GM21786 (cell line): ENCODE measurements around the gene MAPK9.
A peak's percentile ranks its signal among the peaks of the same experiment; 100 is the strongest.

ENCODE experiments used
- ATAC-seq: cut with Tn5 transposase; IDR thresholded peaks from one replicate; pipeline ENCODE4 v1.9.1; 2021; ENCODE audit not compliant: unreplicated experiment

MAPK9 gene

DNA sequence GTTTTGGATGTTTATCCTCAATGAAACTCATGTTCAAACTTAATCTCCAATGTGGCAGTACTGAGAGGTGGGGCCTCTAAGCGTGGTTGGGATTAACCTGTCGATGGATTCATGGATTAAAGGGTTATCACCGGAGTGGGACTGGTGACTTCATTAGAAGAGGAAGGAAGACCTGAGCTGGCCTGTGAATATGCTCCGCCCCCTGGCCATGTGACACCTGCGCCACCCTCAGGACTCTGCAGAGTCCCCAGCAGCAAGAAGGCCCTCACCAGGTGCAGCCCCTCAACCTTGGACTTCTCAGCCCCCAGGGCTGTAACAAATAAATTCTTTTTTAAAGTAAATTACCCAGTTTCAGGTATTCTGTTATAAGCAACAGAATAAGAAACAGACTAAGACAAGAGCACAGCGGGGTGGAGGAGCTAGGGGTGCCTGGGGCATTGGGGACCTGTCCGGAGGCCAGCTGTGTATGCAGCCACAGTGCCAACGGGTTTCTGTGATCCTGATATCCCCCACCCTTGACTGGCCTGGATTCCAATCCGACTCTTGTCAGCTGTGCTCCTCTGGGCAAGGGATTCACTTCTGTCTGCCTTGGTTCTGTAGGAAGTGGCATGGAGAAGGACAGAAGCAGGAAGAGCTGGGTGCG is 3.2 kb upstream of the MAPK9 start:
- no peak for ATAC-seq

- ATAC-seq: no peak
Observed at GRCh38 chr5:180294411-180294810, 2.5 kb upstream of the MAPK9 start.

DNA sequence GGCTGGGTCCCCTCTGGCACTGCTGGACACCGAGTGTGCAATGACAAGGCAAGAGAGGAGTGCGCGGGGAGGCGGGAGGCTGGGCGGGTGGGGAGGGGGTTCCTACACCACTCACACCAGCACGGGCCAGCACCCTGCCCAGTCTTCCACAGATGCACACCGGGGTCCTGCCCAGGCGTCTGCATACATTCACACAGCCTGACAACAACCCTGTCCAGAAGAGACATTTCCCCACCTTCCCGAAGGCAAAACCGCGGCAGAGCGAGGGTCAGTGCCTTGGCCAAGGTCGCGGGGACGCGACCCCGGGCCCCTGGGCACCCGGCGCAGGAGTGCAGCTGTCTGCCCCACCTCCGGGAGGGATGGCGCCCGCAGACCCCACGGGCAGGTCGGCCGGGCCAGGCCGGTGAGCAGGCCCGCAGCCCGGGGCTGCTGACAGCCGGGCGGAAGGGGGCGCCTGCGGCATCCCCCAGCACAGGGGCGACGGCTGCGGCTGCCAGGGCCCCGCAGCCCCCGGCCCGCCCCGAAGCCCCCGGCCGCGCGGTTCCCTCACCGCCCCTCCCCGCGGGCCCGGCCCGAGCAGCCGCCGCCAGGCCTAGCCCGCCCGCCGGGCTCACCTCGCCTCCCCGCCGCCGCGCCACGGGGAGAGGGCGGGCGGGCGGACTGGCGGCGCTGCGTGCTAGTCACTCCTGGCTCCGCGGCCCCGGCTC is 496 bp downstream of the MAPK9 start:
- peak; percentile 24 for ATAC-seq

- ATAC-seq: no peak
Observed at GRCh38 chr5:180290568-180291233, 1.2 kb downstream of the MAPK9 start.

GRCh38 chr5:180289966-180290365 is 1.9 kb downstream of the MAPK9 start:
- no peak for ATAC-seq

- no peak for ATAC-seq
Observed at GRCh38 chr5:180289433-180289832, 2.5 kb downstream of the MAPK9 start.

DNA sequence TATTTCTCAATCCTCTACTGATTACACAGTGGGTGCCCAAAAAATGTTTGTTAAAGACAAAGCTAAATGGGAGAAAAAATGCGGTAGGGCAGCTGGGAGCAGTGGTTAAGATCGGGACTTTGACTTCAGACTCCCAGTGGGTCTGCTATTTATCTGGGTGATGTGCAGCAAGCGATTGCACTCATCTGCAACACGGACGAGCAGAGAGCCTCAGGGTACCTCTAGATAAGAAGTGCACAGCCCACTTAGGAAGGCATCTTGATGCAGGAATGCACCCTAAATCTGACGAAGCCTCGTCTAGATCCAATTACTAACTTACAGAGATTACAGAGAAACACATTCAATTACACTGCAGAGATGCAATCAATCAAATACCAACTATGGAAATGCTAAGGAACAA is 4.0 kb downstream of the MAPK9 start:
- ATAC-seq: no peak

GRCh38 chr5:180287404-180287803 is 4.5 kb downstream of the MAPK9 start:
- ATAC-seq: no peak

GRCh38 chr5:180284149-180284548 is 7.7 kb downstream of the MAPK9 start:
- no peak for ATAC-seq

DNA sequence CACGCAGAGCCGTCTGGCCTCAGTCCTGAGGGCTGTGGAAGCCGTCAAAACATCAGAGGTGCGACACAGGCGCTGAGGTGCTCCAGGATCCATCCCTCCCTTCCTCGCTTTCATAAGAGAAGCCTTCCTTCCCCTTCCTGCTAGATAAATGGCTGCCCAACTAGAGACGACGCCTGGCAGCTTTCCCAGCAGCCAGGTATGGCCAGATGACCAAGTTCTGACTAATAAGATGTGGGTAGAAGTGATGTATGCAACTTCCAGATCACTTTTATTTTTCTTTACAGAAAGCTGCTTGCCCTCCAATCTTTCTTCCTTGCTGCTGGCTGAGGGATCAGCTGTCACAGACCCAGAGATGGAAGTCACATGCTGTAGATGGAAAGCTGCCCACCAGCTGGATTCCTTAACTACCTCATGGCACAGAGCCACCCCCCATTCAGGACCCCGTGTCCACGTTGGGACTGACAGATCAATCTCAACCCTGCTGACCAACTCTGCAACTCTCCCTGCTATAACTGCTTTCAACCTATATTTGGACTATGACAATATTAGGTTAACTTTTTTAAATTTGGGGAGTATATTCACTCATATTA is 8.8 kb downstream of the MAPK9 start:
- ATAC-seq: no peak

- ATAC-seq: no peak
Observed at GRCh38 chr5:180282281-180282680, 9.6 kb downstream of the MAPK9 start.

GRCh38 chr5:180281706-180282105 is 10.2 kb downstream of the MAPK9 start:
- no peak for ATAC-seq

- ATAC-seq: no peak
Observed at GRCh38 chr5:180274695-180275094, 17.2 kb downstream of the MAPK9 start.

DNA sequence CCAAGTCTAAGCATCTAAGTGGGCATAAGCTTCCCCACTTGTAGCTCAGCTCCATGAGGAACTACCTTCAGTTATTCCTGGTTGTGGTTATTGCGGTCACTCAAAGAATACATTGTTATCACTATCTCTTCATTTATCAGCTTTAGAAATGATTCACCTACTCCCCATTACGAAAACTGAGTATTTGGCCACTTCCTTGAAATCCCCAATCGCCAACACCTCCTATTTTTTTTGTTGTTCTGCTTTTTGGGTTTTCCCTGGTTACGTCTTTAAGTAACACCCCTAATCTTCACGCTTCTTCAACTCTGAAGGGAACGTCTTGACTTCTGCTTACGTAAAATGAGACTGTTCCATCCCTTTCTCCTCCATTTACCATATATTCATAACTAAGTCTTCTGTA is 20.7 kb downstream of the MAPK9 start:
- ATAC-seq: no peak

- no peak for ATAC-seq
Observed at GRCh38 chr5:180259260-180259611, 32.6 kb downstream of the MAPK9 start.

GRCh38 chr5:180253036-180253824 is 38.7 kb downstream of the MAPK9 start:
- no peak for ATAC-seq

GRCh38 chr5:180251887-180252286 is 40.0 kb downstream of the MAPK9 start:
- ATAC-seq: no peak

DNA sequence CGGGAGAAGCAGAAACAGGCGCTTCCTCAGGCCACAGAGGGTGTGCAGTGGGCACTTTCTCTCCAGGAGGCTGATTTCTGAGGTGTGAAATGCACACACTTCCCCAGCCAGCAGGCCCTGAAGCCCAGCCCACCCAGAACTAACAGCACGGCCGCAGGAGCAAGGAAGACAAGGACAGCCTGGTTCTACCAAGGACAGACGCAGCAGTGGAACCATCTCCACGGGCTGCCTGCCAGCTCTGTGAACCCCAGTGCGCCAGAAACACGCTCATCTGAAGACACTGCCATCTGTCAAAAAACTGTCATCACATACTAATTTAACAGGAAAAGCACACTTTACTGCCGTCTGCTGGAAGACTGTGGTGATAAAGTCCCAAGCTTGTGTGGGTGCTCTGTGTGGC is 40.7 kb downstream of the MAPK9 start:
- no peak for ATAC-seq

GRCh38 chr5:180250329-180250728 is 41.6 kb downstream of the MAPK9 start:
- no peak for ATAC-seq

- ATAC-seq: no peak
Observed at GRCh38 chr5:180241600-180241999, 50.3 kb downstream of the MAPK9 start.

GRCh38 chr5:180238631-180239030 is 53.3 kb downstream of the MAPK9 start:
- ATAC-seq: no peak
